Fibroblast of lung (primary cell): Measurements from ENCODE around the gene FAM117A.

Experiments used
- EZH2 ChIP-seq: IDR thresholded peaks from 2 replicates; pipeline ENCODE4 v1.5.1; 2012; ENCODE audit warnings: low read length, control low read depth, mild to moderate bottlenecking; ENCODE audit errors: missing control alignments
- TF ChIP-seq, protein P1 (sequence below), 2 donors: IDR thresholded peaks in 1 of 2; conservative IDR thresholded peaks in 1 of 2; 1 replicate in 1 of 2; 2 replicates in 1 of 2; pipeline ENCODE4 v1.5.1; 2011 to 2012; ENCODE audit warnings: low read length in 2 of 2, control low read depth in 1 of 2, inconsistent platforms in 1 of 2, low read depth in 1 of 2, mild to moderate bottlenecking in 1 of 2

DNA sequence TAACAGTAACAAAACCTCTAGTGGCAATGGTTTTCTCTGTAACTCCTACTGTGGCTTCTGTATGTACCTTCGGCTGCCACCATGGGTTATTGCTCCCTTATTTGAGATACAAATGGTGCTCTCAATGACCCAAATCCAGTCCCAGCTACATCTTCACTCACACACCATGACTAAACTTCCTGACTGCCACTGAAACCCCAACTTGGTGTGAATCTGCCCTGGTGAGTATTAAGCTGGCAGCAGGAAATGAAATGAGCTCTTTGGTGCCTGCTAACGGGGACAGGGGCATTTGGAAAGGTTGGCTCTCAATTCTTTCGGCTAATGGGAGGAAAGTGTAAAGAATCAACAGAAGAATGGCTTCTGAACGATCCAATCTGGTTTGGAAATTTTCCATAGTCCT lies 48.7 kb downstream of the FAM117A start:
- TF ChIP-seq EZH2 = no peak
- TF ChIP-seq, protein P1, sequence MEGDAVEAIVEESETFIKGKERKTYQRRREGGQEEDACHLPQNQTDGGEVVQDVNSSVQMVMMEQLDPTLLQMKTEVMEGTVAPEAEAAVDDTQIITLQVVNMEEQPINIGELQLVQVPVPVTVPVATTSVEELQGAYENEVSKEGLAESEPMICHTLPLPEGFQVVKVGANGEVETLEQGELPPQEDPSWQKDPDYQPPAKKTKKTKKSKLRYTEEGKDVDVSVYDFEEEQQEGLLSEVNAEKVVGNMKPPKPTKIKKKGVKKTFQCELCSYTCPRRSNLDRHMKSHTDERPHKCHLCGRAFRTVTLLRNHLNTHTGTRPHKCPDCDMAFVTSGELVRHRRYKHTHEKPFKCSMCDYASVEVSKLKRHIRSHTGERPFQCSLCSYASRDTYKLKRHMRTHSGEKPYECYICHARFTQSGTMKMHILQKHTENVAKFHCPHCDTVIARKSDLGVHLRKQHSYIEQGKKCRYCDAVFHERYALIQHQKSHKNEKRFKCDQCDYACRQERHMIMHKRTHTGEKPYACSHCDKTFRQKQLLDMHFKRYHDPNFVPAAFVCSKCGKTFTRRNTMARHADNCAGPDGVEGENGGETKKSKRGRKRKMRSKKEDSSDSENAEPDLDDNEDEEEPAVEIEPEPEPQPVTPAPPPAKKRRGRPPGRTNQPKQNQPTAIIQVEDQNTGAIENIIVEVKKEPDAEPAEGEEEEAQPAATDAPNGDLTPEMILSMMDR (conservative IDR thresholded peaks at IDR 0.05 in 1 of 2, IDR thresholded peaks at IDR 0.05 in 1 of 2; ENCODE audit: low read depth in 1 of 2, low read length in 2 of 2) = no peak
